ENCODE data around the gene MLLT1. TPM values are rescaled to one million over a fixed set of nuclear protein-coding genes. Genes with fewer than 3 reads are reported as not detected.

Gene MLLT1
- total and polyA plus RNA-seq, 10 of the 15 experiments (the other 5 are each of a cell fraction or from before 2014, with no cell fraction given), result 0.16 to 61.1 (median 8.5) TPM

DNA sequence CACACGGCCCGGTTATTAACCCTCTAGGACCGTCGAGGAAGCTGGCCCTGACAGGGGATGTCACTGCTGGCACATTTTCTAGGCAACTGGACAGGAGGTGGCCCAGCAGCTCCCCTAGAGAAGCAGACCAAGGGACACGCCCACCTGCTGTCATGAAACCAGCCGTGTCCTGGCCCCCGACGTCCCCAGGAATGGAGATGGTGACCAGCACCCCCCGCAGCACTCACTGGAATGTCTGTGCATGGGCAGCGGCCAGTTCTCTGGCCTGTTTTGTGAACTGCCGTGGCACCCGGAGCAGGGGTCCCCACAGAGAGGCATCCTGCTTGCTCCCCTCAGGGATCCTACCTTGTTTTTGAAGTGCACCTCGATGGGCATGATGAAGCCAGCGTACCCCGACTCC, 17.9 kb downstream of the MLLT1 start:
- FAIRE-seq (no peak), ATAC-seq (no peak), DNase-seq (ENCODE audit: low read depth, low spot score) (no peak)
- Histone ChIP-seq H3K27me3 (replicated peaks in 1 of 2; ENCODE audit: control insufficient read depth in 2 of 2, insufficient read depth in 2 of 2, low read length in 1 of 2) (no peaks in the 10 kb centered on the region; a peak in 1 of 4 replicates), H3K4me3 (no peak overlapping the region), H3K4me2 (ENCODE audit: control insufficient read depth, insufficient read depth) (no peak overlapping the region), H3K9me3 (replicated peaks; ENCODE audit: control insufficient read depth, insufficient read depth, low read length) (peaks cover 2% of the 10 kb centered on the region; the same call in 1 of the 3 replicates), H3K79me2 (ENCODE audit: control insufficient read depth, insufficient read depth, low read length) (peaks cover 6% of the 10 kb centered on the region), H4K20me1 (ENCODE audit: control insufficient read depth, insufficient read depth) (no peaks in the 10 kb centered on the region), H2AFZ (ENCODE audit: control insufficient read depth, low read depth, low read length) (no peak overlapping the region), H3K4me1 (ENCODE audit: control insufficient read depth, insufficient read depth, low read length) (peaks cover 20% of the 10 kb centered on the region), H3K36me3 (ENCODE audit: control insufficient read depth in 2 of 2, insufficient read depth in 2 of 2, low read length in 1 of 2) (peaks cover 14 to 37% of the 10 kb centered on the region in 2 experiments), H3K9ac (ENCODE audit: control insufficient read depth, insufficient read depth, low read length) (no peak overlapping the region), H3K27ac (ENCODE audit: control insufficient read depth, insufficient read depth) (no peak overlapping the region)
- intact Hi-C loops (cut with micrococcal nuclease; ENCODE audit: unreplicated experiment), result no loop called here
- POLR2A ChIA-PET, result interaction anchor here (0.7 kb wide), 1 partner anchor 15 kb away, joined by 3 read pairs; no protein-coding TSS in a partner anchor
- CTCF ChIA-PET, result interaction anchor here (0.6 to 1.7 kb wide), 4 partner anchors 43 to 602 kb away, joined by 3 to 5 read pairs (median 4); no protein-coding TSS in a partner anchor
- in situ Hi-C loops (cut with MboI), result no loop called here
- BruUV-seq (replicated peaks), result no TSS peak
- SMC1A ChIA-PET (ENCODE audit: uncharacterized antibody, unreplicated experiment), result interaction anchor here (0.5 kb wide), 1 partner anchor 76 kb away, joined by 3 read pairs; no protein-coding TSS in a partner anchor
- RAD21 ChIA-PET (ENCODE audit: unreplicated experiment), result no interaction called here
- 83% methylated on average over 13 of the region's 15 CpGs for WGBS (ENCODE audit: insufficient coverage, insufficient replicate concordance, low lambda C conversion rate, missing lambda C conversion rate)
- no peak for TF ChIP-seq MEF2A (IDR thresholded peaks at IDR 0.05; ENCODE audit: insufficient read depth, low read depth, low read length)
- no peak for TF ChIP-seq NR2F1 (conservative IDR thresholded peaks at IDR 0.05)
- TF ChIP-seq NFYB (IDR thresholded peaks at IDR 0.05; ENCODE audit: insufficient read depth, low read depth, low read length), result no peak
- no peak for TF ChIP-seq PAX8 (IDR thresholded peaks at IDR 0.05)
- TF ChIP-seq RAD51 (IDR thresholded peaks at IDR 0.05), result no peak
- TF ChIP-seq, protein P1, sequence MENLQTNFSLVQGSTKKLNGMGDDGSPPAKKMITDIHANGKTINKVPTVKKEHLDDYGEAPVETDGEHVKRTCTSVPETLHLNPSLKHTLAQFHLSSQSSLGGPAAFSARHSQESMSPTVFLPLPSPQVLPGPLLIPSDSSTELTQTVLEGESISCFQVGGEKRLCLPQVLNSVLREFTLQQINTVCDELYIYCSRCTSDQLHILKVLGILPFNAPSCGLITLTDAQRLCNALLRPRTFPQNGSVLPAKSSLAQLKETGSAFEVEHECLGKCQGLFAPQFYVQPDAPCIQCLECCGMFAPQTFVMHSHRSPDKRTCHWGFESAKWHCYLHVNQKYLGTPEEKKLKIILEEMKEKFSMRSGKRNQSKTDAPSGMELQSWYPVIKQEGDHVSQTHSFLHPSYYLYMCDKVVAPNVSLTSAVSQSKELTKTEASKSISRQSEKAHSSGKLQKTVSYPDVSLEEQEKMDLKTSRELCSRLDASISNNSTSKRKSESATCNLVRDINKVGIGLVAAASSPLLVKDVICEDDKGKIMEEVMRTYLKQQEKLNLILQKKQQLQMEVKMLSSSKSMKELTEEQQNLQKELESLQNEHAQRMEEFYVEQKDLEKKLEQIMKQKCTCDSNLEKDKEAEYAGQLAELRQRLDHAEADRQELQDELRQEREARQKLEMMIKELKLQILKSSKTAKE (IDR thresholded peaks at IDR 0.05; ENCODE audit: low read depth, poor library complexity, severe bottlenecking), result no peak
- no peak for TF ChIP-seq RCOR1 (conservative IDR thresholded peaks at IDR 0.05; ENCODE audit: low read depth, low read length)
- TF ChIP-seq, protein P2, sequence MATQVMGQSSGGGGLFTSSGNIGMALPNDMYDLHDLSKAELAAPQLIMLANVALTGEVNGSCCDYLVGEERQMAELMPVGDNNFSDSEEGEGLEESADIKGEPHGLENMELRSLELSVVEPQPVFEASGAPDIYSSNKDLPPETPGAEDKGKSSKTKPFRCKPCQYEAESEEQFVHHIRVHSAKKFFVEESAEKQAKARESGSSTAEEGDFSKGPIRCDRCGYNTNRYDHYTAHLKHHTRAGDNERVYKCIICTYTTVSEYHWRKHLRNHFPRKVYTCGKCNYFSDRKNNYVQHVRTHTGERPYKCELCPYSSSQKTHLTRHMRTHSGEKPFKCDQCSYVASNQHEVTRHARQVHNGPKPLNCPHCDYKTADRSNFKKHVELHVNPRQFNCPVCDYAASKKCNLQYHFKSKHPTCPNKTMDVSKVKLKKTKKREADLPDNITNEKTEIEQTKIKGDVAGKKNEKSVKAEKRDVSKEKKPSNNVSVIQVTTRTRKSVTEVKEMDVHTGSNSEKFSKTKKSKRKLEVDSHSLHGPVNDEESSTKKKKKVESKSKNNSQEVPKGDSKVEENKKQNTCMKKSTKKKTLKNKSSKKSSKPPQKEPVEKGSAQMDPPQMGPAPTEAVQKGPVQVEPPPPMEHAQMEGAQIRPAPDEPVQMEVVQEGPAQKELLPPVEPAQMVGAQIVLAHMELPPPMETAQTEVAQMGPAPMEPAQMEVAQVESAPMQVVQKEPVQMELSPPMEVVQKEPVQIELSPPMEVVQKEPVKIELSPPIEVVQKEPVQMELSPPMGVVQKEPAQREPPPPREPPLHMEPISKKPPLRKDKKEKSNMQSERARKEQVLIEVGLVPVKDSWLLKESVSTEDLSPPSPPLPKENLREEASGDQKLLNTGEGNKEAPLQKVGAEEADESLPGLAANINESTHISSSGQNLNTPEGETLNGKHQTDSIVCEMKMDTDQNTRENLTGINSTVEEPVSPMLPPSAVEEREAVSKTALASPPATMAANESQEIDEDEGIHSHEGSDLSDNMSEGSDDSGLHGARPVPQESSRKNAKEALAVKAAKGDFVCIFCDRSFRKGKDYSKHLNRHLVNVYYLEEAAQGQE (IDR thresholded peaks at IDR 0.05; ENCODE audit: low read depth, low read length), result no peak
- TF ChIP-seq IRF4 (IDR thresholded peaks at IDR 0.05; ENCODE audit: low read depth, low read length), result no peak
- TF ChIP-seq USF1 (IDR thresholded peaks at IDR 0.05; ENCODE audit: borderline replicate concordance, extremely low read length, insufficient read depth, low read depth, low read length), result no peak
- TF ChIP-seq KDM1A (IDR thresholded peaks at IDR 0.05; ENCODE audit: borderline replicate concordance), result no peak
- TF ChIP-seq ZBTB4 (CRISPR knock-in tag; IDR thresholded peaks at IDR 0.05), result no peak
- no peak for TF ChIP-seq TCF3 (IDR thresholded peaks at IDR 0.05; ENCODE audit: borderline replicate concordance, insufficient read depth, low read depth, low read length)
